Heart left ventricle (tissue), 16 donors: Measurements from ENCODE around the gene TCAP. TPM values are rescaled to one million over a fixed set of nuclear protein-coding genes. Genes with fewer than 3 reads are reported as not detected.

Experiments used
- ATAC-seq, 4 donors: fragments of 200-7000 bp; cut with Tn5 transposase; one replicate each; pipeline ENCODE4 v1.9.1; 2020 to 2022; ENCODE audit warnings: moderate library complexity in 4 of 4, mild to moderate bottlenecking in 3 of 4, moderate number of reproducible peaks in 1 of 4
- DNase-seq, 5 donors: peaks; one replicate each; pipeline ENCODE4 v3.0.0-alpha.2; 2020
- H3K27ac ChIP-seq, 12 donors: fragments of 200-600 bp; sonication (generic) in 4 of 12; one replicate each; pipeline versions ENCODE4 v1.5.0 to v1.8.0; 2016 to 2022; ENCODE audit warnings: mild to moderate bottlenecking in 2 of 12
- H3K27me3 ChIP-seq, 9 donors: fragments of 200-600 bp; sonication (generic) in 2 of 9; one replicate each; pipeline versions ENCODE4 v1.5.1 to v1.8.0; 2016 to 2022; ENCODE audit warnings: mild to moderate bottlenecking in 3 of 9
- H3K36me3 ChIP-seq, 9 donors: fragments of 200-600 bp; sonication (generic) in 2 of 9; one replicate each; pipeline versions ENCODE4 v1.5.0 to v1.8.0; 2018 to 2022; ENCODE audit warnings: mild to moderate bottlenecking in 2 of 9
- H3K4me1 ChIP-seq, 12 donors: fragments of 200-600 bp; sonication (generic) in 4 of 12; one replicate each; pipeline versions ENCODE4 v1.5.0 to v1.8.0; 2016 to 2022; ENCODE audit warnings: mild to moderate bottlenecking in 3 of 12
- H3K4me3 ChIP-seq, 12 donors: fragments of 200-600 bp; sonication (generic) in 4 of 12; one replicate each; pipeline versions ENCODE4 v1.5.0 to v1.8.0; 2017 to 2022; ENCODE audit warnings: mild to moderate bottlenecking in 9 of 12, moderate library complexity in 4 of 12
- H3K9me3 ChIP-seq, 12 donors: fragments of 200-600 bp; sonication (generic) in 4 of 12; one replicate each; pipeline versions ENCODE4 v1.5.0 to v1.8.0; 2016 to 2022; ENCODE audit warnings: mild to moderate bottlenecking in 1 of 12
- CTCF ChIP-seq, 12 donors: fragments of 200-600 bp; sonication (generic) in 4 of 12; IDR thresholded peaks; one replicate each; pipeline versions ENCODE4 v1.5.0 to v1.8.0; 2018 to 2022; ENCODE audit warnings: antibody characterized with exemption in 12 of 12, mild to moderate bottlenecking in 5 of 12
- POLR2A ChIP-seq, 2 donors: fragments of 450-650 bp; IDR thresholded peaks; one replicate each; pipeline ENCODE4 v1.6.1; 2017; ENCODE audit warnings: antibody characterized with exemption in 2 of 2, mild to moderate bottlenecking in 2 of 2, moderate library complexity in 2 of 2
- WGBS, 4 donors: extraction: QIAGEN DNeasy Blood & Tissue Kit in 2 of 4; methylation state at CpG; one replicate each; pipeline versions ENCODE4 v1.1.5 to v1.1.7; 2013 to 2018; 5-methylcytosine and 5-hydroxymethylcytosine counted together
- intact Hi-C, 10 donors: fragments of 100-400 bp; cut with DNase I; formaldehyde crosslinking; loops; one replicate each; pipeline versions ENCODE4 v1.11.1 to v1.14.2; 2022
- polyA plus RNA-seq, 2 donors: library from polyadenylated mRNA; stranded (reverse); fragments of 200-250 nt; gene quantifications; one replicate each; pipeline ENCODE4 v1.2.3, GENCODE V29; 2013
- total RNA-seq, 9 donors: library from RNA; depleted of rRNA in 2 of 9; stranded (reverse); fragments of >200 nt in 2 of 9; fragmentation: NEBNext Ultra II Directional in 3 of 9; extraction: Animal tissue kit (Norgen Biotek cat#: 25700) in 3 of 9; gene quantifications; one replicate each; pipeline versions ENCODE4 v1.1.0 to v1.2.4, GENCODE V29; 2016 to 2023
- donor health status: ischemic (EF 13 %, LVEDD 7.1; RV severe dilation, severe dysfunction).
- donor health status: healthy with polysubstance abuse.
- donor health status: DM: no; HTN: yes; CAD: no.
- donor health status: DM: no; HTN: no; CAD: no.
- donor health status: ischemic (EF 25% LVEDD 6.9; RV normal size, moderate dysfunction).
- donor health status: ischemic (EF 25% LVEDD 5.7; RV mildly dilated, moderate dysfunction).
- donor health status: healthy.
- donor health status: DM: yes; HTN: yes; CAD: no.
- donor health status: ischemic (EF 35%, LVEDD 5.7; RV mildly dilated, moderate dysfunction).
- donor health status: nonischemic (EF 11% LVEDD 7.7; RV severe dilation, severe dysfunction).
- donor health status: DM: yes; HTN: yes; CAD: no.
- donor health status: PGD.
- donor health status: ischemic (EF 29% LVEDD 5.4; RV normal size, mild dysfunction).
- donor health status: nonischemic (EF 23%, LVEDD 6.1; RV moderate dilation, normal function).

Gene TCAP
- total and polyA plus RNA-seq, 11 donors = 2,028 to 9,343 (median 4,137) TPM

GRCh38 chr17:39658760-39659159 is 6.4 kb upstream of the TCAP start:
- intact Hi-C loops = no loop called here
- ATAC-seq = no peak
- Histone ChIP-seq H3K36me3 (peaks cover 0 to 55% (median 11%) of the 10 kb centered on the region in 9 donors), H3K27ac (peak overlapping the region; percentile 40 to 99 (median 84)), H3K9me3 (no peaks in the 10 kb centered on the region), H3K27me3 (no peaks in the 10 kb centered on the region), H3K4me3 (no peak overlapping the region), H3K4me1 (peaks cover 13 to 84% (median 50%) of the 10 kb centered on the region in 12 donors)
- no peak for TF ChIP-seq POLR2A (IDR thresholded peaks at IDR 0.05)
- WGBS, 4 donors = 77 to 85% (median 80%) methylated on average over 3 of the region's 3 CpGs
- DNase-seq = no peak

- Histone ChIP-seq H3K4me1 (peaks cover 13 to 85% (median 56%) of the 10 kb centered on the region in 12 donors), H3K4me3 (peak overlapping the region in 3 of 12 donors; percentile 1 to 19 (median 7)), H3K36me3 (peaks cover 0 to 54% (median 11%) of the 10 kb centered on the region in 9 donors), H3K9me3 (no peaks in the 10 kb centered on the region), H3K27ac (peak overlapping the region; percentile 40 to 99 (median 84)), H3K27me3 (no peaks in the 10 kb centered on the region)
- intact Hi-C loops = loop anchor here in 1 of 10 donors (10.0 kb wide), 1 partner anchor 655 kb away; no protein-coding TSS in a partner anchor
- peak in 1 of 5 donors; percentile 44 for DNase-seq
- ATAC-seq = peak in 2 of 4 donors; percentile 1 to 38
- WGBS, 4 donors = 40 to 51% (median 46%) methylated on average over 13 to 15 of the region's 15 CpGs
- TF ChIP-seq POLR2A (IDR thresholded peaks at IDR 0.05) (no peak), CTCF (IDR thresholded peaks at IDR 0.05) (no peak)
Observed at GRCh38 chr17:39659279-39660010, 5.7 kb upstream of the TCAP start.

- no peaks in the 10 kb centered on the region for H3K27me3 ChIP-seq
- intact Hi-C loops = loop anchor here in 1 of 10 donors (10.0 kb wide), 1 partner anchor 655 kb away; no protein-coding TSS in a partner anchor
- peak overlapping the region; percentile 40 to 99 (median 84) for H3K27ac ChIP-seq
- H3K4me1 ChIP-seq = peaks cover 13 to 84% (median 58%) of the 10 kb centered on the region in 12 donors
- ATAC-seq (no peak), DNase-seq (no peak)
- H3K36me3 ChIP-seq = peaks cover 0 to 49% (median 11%) of the 10 kb centered on the region in 9 donors
- H3K4me3 ChIP-seq = peak overlapping the region in 3 of 12 donors; percentile 1 to 19 (median 7)
- 64 to 75% (median 68%) methylated on average over 5 of the region's 5 CpGs for WGBS, 4 donors
- no peaks in the 10 kb centered on the region for H3K9me3 ChIP-seq
- TF ChIP-seq POLR2A (IDR thresholded peaks at IDR 0.05) (no peak), CTCF (IDR thresholded peaks at IDR 0.05) (no peak)
Observed at GRCh38 chr17:39660011-39660360, 5.2 kb upstream of the TCAP start.

GRCh38 chr17:39660397-39661385 is 4.5 kb upstream of the TCAP start:
- H3K4me3 ChIP-seq = peak overlapping the region in 2 of 12 donors; percentile 1 to 19
- H3K27me3 ChIP-seq = peaks cover 0 to 1% (median 0%) of the 10 kb centered on the region in 9 donors
- TF ChIP-seq CTCF (IDR thresholded peaks at IDR 0.05) (no peak), POLR2A (IDR thresholded peaks at IDR 0.05) (peak in 1 of 2 donors; percentile 11)
- peaks cover 0 to 49% (median 11%) of the 10 kb centered on the region in 9 donors for H3K36me3 ChIP-seq
- H3K4me1 ChIP-seq = peaks cover 13 to 85% (median 58%) of the 10 kb centered on the region in 12 donors
- ATAC-seq (peak in 3 of 4 donors; percentile 23 to 38 (median 29)), DNase-seq (peak in 1 of 5 donors; percentile 73)
- intact Hi-C loops = loop anchor here in 1 of 10 donors (10.0 kb wide), 1 partner anchor 654 kb away; no protein-coding TSS in a partner anchor
- 63 to 76% (median 71%) methylated on average over 32 to 35 of the region's 35 CpGs for WGBS, 4 donors
- H3K27ac ChIP-seq = peak overlapping the region; percentile 40 to 99 (median 84)
- H3K9me3 ChIP-seq = no peaks in the 10 kb centered on the region
